GM12878 (cell line): Measurements from ENCODE around the gene MEIOB.

Experiments used
- CTCF ChIP-seq, 3 experiments: IDR thresholded peaks in 2 of 3; conservative IDR thresholded peaks in 1 of 3; 2 replicates each; pipeline ENCODE4 v1.5.1; 2011; ENCODE audit warnings: low read depth in 3 of 3, low read length in 3 of 3, mild to moderate bottlenecking in 3 of 3, control low read depth in 2 of 3, moderate library complexity in 2 of 3, inconsistent platforms in 1 of 3, mixed read lengths in 1 of 3; ENCODE audit not compliant: control insufficient read depth in 2 of 3, insufficient read depth in 1 of 3; ENCODE audit errors: extremely low read depth in 1 of 3
- E2F8 ChIP-seq: fragments of 450-650 bp; IDR thresholded peaks from 2 replicates; pipeline ENCODE4 v1.6.1; 2018; ENCODE audit warnings: mild to moderate bottlenecking, low read depth, moderate library complexity; ENCODE audit not compliant: partially characterized antibody
- EZH2 ChIP-seq: IDR thresholded peaks from 2 replicates; pipeline ENCODE4 v1.6.1; 2012; ENCODE audit warnings: low read depth, mild to moderate bottlenecking, control low read depth, inconsistent platforms, low read length, borderline replicate concordance; ENCODE audit not compliant: control insufficient read depth
- NFIC ChIP-seq: IDR thresholded peaks from 2 replicates; pipeline ENCODE4 v1.6.1; 2012; ENCODE audit warnings: low read depth, mild to moderate bottlenecking, inconsistent platforms, low read length, moderate library complexity
- POLR2AphosphoS2 ChIP-seq: IDR thresholded peaks from 2 replicates; pipeline ENCODE4 v1.6.1; 2011; ENCODE audit warnings: low read depth, mild to moderate bottlenecking, low read length, improper control_type of control experiment, moderate library complexity
- REST ChIP-seq: IDR thresholded peaks from 2 replicates; pipeline ENCODE4 v1.6.1; 2012; ENCODE audit warnings: mild to moderate bottlenecking, low read depth, low read length
- TAF1 ChIP-seq: IDR thresholded peaks from 2 replicates; pipeline ENCODE4 v1.6.1; 2011; ENCODE audit warnings: mild to moderate bottlenecking, low read depth, low read length, borderline replicate concordance
- TCF7 ChIP-seq: IDR thresholded peaks from 2 replicates; pipeline ENCODE4 v1.6.1; 2014; ENCODE audit warnings: antibody characterized with exemption, borderline replicate concordance
- ZSCAN29 ChIP-seq: fragments of 450-650 bp; IDR thresholded peaks from 2 replicates; pipeline ENCODE4 v1.6.1; 2017; ENCODE audit warnings: mild to moderate bottlenecking, moderate library complexity

GRCh38 chr16:1800701-1801100, 71.3 kb downstream of the MEIOB start:
- no peak for TF ChIP-seq CTCF (IDR thresholded peaks at IDR 0.05 in 2 of 3, conservative IDR thresholded peaks at IDR 0.05 in 1 of 3; ENCODE audit: control insufficient read depth in 2 of 3, extremely low read depth in 1 of 3, insufficient read depth in 1 of 3, low read depth in 3 of 3, low read length in 3 of 3)
- TF ChIP-seq E2F8 = no peak
- no peak for TF ChIP-seq TAF1
- no peak for TF ChIP-seq REST
- no peak for TF ChIP-seq TCF7
- no peak for TF ChIP-seq EZH2
- no peak for TF ChIP-seq NFIC
- TF ChIP-seq ZSCAN29 = no peak
- TF ChIP-seq POLR2AphosphoS2 = no peak
